Endodermal cell (in vitro differentiated cells): ENCODE measurements around the gene FOXR2. TPM values are rescaled to one million over a fixed set of nuclear protein-coding genes. Genes with fewer than 3 reads are reported as not detected.

Experiments
- DNase-seq: peaks from one replicate; pipeline ENCODE4 v3.0.0-alpha.2; 2017
- H3K27ac ChIP-seq: 2 replicates; pipeline ENCODE4 v1.5.1; 2013; ENCODE audit warnings: mild to moderate bottlenecking, low read depth, low read length, moderate library complexity
- H3K27me3 ChIP-seq: 2 replicates; pipeline ENCODE4 v1.6.1; 2013; ENCODE audit warnings: mild to moderate bottlenecking, low read length, moderate library complexity; ENCODE audit not compliant: insufficient read depth, control insufficient read depth, poor library complexity, severe bottlenecking
- H3K36me3 ChIP-seq: 2 replicates; pipeline ENCODE4 v1.7.0; 2013; ENCODE audit warnings: mild to moderate bottlenecking, low read length, moderate library complexity; ENCODE audit not compliant: control insufficient read depth, insufficient read depth
- H3K4me1 ChIP-seq: one replicate; pipeline ENCODE4 v1.7.0; 2013; ENCODE audit warnings: low read length; ENCODE audit not compliant: control insufficient read depth, insufficient read depth
- H3K4me3 ChIP-seq: 2 replicates; pipeline ENCODE4 v1.5.1; 2013; ENCODE audit warnings: mild to moderate bottlenecking, low read length, moderate library complexity
- H3K9ac ChIP-seq: 2 replicates; pipeline ENCODE4 v1.6.1; 2013; ENCODE audit warnings: mild to moderate bottlenecking, low read length, moderate library complexity; ENCODE audit not compliant: poor library complexity, severe bottlenecking; ENCODE audit errors: extremely low read depth
- H3K9me3 ChIP-seq: 2 replicates; pipeline ENCODE4 v1.6.1; 2013; ENCODE audit warnings: mild to moderate bottlenecking, low read length, moderate library complexity; ENCODE audit not compliant: control insufficient read depth
- H3K27ac Mint-ChIP-seq: 2 replicates; pipeline ENCODE4 v1.8.0; 2020; ENCODE audit warnings: mixed read lengths
- H3K27me3 Mint-ChIP-seq: 2 replicates; pipeline ENCODE4 v1.8.0; 2021; ENCODE audit warnings: mild to moderate bottlenecking, mixed read lengths; ENCODE audit not compliant: insufficient read depth
- H3K36me3 Mint-ChIP-seq: 2 replicates; pipeline ENCODE4 v1.8.0; 2020; ENCODE audit warnings: low read depth, mixed read lengths
- H3K4me1 Mint-ChIP-seq: 2 replicates; pipeline ENCODE4 v1.8.0; 2020; ENCODE audit warnings: mixed read lengths
- H3K4me3 Mint-ChIP-seq: 2 replicates; pipeline ENCODE4 v1.8.0; 2020; ENCODE audit warnings: mild to moderate bottlenecking, moderate library complexity, mixed read lengths
- H3K9me3 Mint-ChIP-seq: 2 replicates; pipeline ENCODE4 v1.8.0; 2020; ENCODE audit warnings: mild to moderate bottlenecking, mixed read lengths
- WGBS, 2 experiments: methylation state at CpG; one replicate each; pipeline versions ENCODE4 v1.1.5 to v1.1.7; 2013; ENCODE audit warnings: missing lambda C conversion rate in 2 of 2, mixed read lengths in 1 of 2; ENCODE audit not compliant: insufficient coverage in 1 of 2, insufficient read length in 1 of 2; 5-methylcytosine and 5-hydroxymethylcytosine counted together
- total RNA-seq, 2 donors: library from RNA; stranded (reverse); fragmentation: NEBNext Ultra II Directional in 1 of 2; extraction: Animal tissue kit (Norgen Biotek cat#: 25700) in 1 of 2; gene quantifications; 2 replicates in 1 of 2; 3 replicates in 1 of 2; pipeline ENCODE4 v1.2.1, GENCODE V29; 2021
- TF ChIP-seq, protein P1 (sequence below): fragments of 200-600 bp; sonication (generic); conservative IDR thresholded peaks from 2 replicates; pipeline ENCODE4 v1.5.0; 2021; ENCODE audit warnings: antibody characterized with exemption, mild to moderate bottlenecking

FOXR2 gene
- total RNA-seq, 2 donors from 2014 or later = not detected

DNA sequence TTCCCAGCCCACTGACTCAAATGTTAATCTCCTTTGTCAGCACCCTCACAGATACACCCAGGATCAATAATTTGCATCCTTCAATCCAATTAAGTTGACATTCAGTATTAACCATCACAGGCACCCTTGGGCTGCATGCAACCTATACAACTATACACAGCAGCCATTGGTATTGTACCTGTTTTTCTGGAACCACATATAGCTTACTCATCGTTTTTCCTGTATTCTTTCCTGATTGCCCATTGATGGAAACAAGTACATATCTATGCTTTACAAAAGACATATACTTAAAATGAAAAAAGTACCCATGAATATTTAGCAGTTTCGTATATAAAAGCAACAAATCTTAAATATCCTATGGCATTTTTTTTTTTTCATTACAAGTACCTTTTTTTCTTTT is 3.7 kb upstream of the FOXR2 start:
- Mint-ChIP-seq H3K9me3 (peaks cover 86% of the 10 kb centered on the region), H3K4me3 (no peak overlapping the region), H3K27me3 (no peaks in the 10 kb centered on the region), H3K4me1 (no peaks in the 10 kb centered on the region), H3K27ac (no peak overlapping the region), H3K36me3 (no peaks in the 10 kb centered on the region)
- no peak for DNase-seq
- Histone ChIP-seq H3K9me3 (no peaks in the 10 kb centered on the region), H3K9ac (no peak overlapping the region), H3K27me3 (no peaks in the 10 kb centered on the region), H3K36me3 (no peaks in the 10 kb centered on the region), H3K27ac (no peak overlapping the region), H3K4me3 (no peak overlapping the region), H3K4me1 (no peaks in the 10 kb centered on the region)
- TF ChIP-seq, protein P1, sequence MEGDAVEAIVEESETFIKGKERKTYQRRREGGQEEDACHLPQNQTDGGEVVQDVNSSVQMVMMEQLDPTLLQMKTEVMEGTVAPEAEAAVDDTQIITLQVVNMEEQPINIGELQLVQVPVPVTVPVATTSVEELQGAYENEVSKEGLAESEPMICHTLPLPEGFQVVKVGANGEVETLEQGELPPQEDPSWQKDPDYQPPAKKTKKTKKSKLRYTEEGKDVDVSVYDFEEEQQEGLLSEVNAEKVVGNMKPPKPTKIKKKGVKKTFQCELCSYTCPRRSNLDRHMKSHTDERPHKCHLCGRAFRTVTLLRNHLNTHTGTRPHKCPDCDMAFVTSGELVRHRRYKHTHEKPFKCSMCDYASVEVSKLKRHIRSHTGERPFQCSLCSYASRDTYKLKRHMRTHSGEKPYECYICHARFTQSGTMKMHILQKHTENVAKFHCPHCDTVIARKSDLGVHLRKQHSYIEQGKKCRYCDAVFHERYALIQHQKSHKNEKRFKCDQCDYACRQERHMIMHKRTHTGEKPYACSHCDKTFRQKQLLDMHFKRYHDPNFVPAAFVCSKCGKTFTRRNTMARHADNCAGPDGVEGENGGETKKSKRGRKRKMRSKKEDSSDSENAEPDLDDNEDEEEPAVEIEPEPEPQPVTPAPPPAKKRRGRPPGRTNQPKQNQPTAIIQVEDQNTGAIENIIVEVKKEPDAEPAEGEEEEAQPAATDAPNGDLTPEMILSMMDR = no peak
- 79% methylated on average over 2 of the region's 2 CpGs; no CpG with 5 or more reads in 1 of the 2 experiments for WGBS, 2 experiments

DNA sequence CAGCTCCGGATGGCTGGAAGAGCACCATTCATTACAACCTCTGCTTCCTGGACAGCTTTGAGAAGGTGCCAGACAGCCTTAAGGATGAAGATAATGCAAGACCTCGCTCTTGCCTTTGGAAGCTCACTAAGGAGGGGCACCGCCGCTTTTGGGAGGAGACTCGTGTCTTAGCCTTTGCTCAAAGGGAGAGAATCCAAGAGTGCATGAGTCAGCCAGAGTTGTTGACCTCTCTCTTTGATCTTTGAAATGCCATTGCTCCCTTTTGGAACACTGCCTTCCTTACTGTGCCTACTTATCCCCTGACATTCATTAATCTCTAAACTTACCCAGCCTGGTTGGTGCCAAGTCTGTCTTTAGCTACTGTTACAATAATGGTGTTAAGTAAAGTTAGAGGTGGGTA is 1.2 kb downstream of the FOXR2 start:
- no peak overlapping the region for H3K27ac ChIP-seq
- H3K9ac ChIP-seq = no peak overlapping the region
- DNase-seq = no peak
- Mint-ChIP-seq H3K27ac (no peak overlapping the region), H3K36me3 (no peaks in the 10 kb centered on the region), H3K4me3 (no peak overlapping the region), H3K27me3 (no peaks in the 10 kb centered on the region), H3K4me1 (no peaks in the 10 kb centered on the region), H3K9me3 (peaks cover 82% of the 10 kb centered on the region)
- H3K9me3 ChIP-seq = no peaks in the 10 kb centered on the region
- 80 to 82% methylated on average over 3 to 5 of the region's 5 CpGs for WGBS, 2 experiments
- no peaks in the 10 kb centered on the region for H3K27me3 ChIP-seq
- no peak overlapping the region for H3K4me3 ChIP-seq
- TF ChIP-seq, protein P1 = no peak
- no peaks in the 10 kb centered on the region for H3K4me1 ChIP-seq
- no peaks in the 10 kb centered on the region for H3K36me3 ChIP-seq

DNA sequence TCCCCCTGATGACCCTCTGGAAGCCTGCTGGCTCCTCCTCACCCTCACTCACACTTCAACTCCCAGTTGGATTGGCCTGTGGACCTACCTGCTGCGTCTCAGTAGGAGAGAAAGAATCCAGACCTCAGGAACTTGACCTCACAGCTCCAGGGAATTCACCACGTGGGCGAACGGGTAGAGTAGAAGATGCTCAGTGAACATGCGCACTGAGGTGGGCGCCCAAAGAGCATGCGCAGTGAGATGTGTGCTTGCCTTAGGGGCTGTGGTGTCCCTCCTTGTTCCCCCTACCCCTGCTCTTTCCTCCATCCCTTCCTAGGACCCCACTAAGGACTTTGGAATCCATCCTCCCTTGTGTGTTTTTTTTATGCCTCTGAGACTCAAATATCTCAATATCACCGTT is 12.9 kb downstream of the FOXR2 start:
- DNase-seq = no peak
- Mint-ChIP-seq H3K4me1 (no peaks in the 10 kb centered on the region), H3K9me3 (peaks cover 59% of the 10 kb centered on the region), H3K27ac (no peak overlapping the region), H3K4me3 (no peak overlapping the region), H3K27me3 (no peaks in the 10 kb centered on the region), H3K36me3 (peaks cover 4% of the 10 kb centered on the region)
- Histone ChIP-seq H3K9ac (no peak overlapping the region), H3K9me3 (no peaks in the 10 kb centered on the region), H3K4me1 (no peaks in the 10 kb centered on the region), H3K4me3 (no peak overlapping the region), H3K36me3 (no peaks in the 10 kb centered on the region), H3K27me3 (no peaks in the 10 kb centered on the region), H3K27ac (no peak overlapping the region)
- TF ChIP-seq, protein P1 = no peak
- WGBS, 2 experiments = 68 to 100% methylated on average over 1 to 8 of the region's 8 CpGs
